ENCODE results near the gene DUS4L. TPM values are rescaled to one million over a fixed set of nuclear protein-coding genes. Genes with fewer than 3 reads are reported as not detected.
A peak's percentile ranks its signal among the peaks of the same experiment; 100 is the strongest.

DUS4L gene
- total and polyA plus RNA-seq, 7 experiments from 2014 or later = 7.5 to 14.1 (median 10.4) TPM

GRCh38 chr7:107615910-107616680, 52.3 kb downstream of the DUS4L start:
- no peaks in the 10 kb centered on the region for H3K36me3 ChIP-seq (ENCODE audit: control insufficient read depth in 2 of 3, insufficient read depth in 3 of 3, low read length in 3 of 3)
- H3K4me1 Mint-ChIP-seq = peaks cover 0 to 26% (median 0%) of the 10 kb centered on the region in 7 donors
- POLR2A ChIA-PET = no interaction called here
- no peaks in the 10 kb centered on the region for H3K27me3 Mint-ChIP-seq
- peaks cover 5 to 33% (median 19%) of the 10 kb centered on the region in 5 donors for H3K36me3 Mint-ChIP-seq
- no peak overlapping the region for H3K27ac ChIP-seq (ENCODE audit: low read depth, low read length)
- no peaks in the 10 kb centered on the region for H3K4me1 ChIP-seq (ENCODE audit: control insufficient read depth in 2 of 2, insufficient read depth in 2 of 2, low read length in 2 of 2)
- H3K4me3 ChIP-seq (ENCODE audit: low read length) = no peak overlapping the region
- no peak for ATAC-seq
- no peak overlapping the region for H3K4me3 Mint-ChIP-seq
- H3K27me3 ChIP-seq (ENCODE audit: control insufficient read depth in 2 of 2, insufficient read depth in 2 of 2, low read length in 2 of 2) = no peaks in the 10 kb centered on the region
- DNase-seq = no peak
- CTCF ChIA-PET = no interaction called here
- intact Hi-C loops (cut with micrococcal nuclease) = loop anchor here in 1 of 2 donors (2.0 kb wide), 1 partner anchor 43 kb away; no protein-coding TSS in a partner anchor
- peaks cover 0 to 2% (median 0%) of the 10 kb centered on the region in 11 donors for H3K9me3 Mint-ChIP-seq
- no peaks in the 10 kb centered on the region for H3K9me3 ChIP-seq (ENCODE audit: control insufficient read depth in 2 of 3, low read length in 3 of 3)
- H3K27ac Mint-ChIP-seq = peak overlapping the region in 1 of 9 donors; percentile 26

- POLR2A ChIA-PET = no interaction called here
- ATAC-seq (peak; percentile 57), DNase-seq (no peak)
- Histone ChIP-seq H3K4me3 (ENCODE audit: low read length) (no peak overlapping the region), H3K9me3 (ENCODE audit: control insufficient read depth in 2 of 3, low read length in 3 of 3) (no peaks in the 10 kb centered on the region), H3K4me1 (ENCODE audit: control insufficient read depth in 2 of 2, insufficient read depth in 2 of 2, low read length in 2 of 2) (no peaks in the 10 kb centered on the region), H3K27ac (ENCODE audit: low read depth, low read length) (no peak overlapping the region), H3K27me3 (ENCODE audit: control insufficient read depth in 2 of 2, insufficient read depth in 2 of 2, low read length in 2 of 2) (no peaks in the 10 kb centered on the region), H3K36me3 (ENCODE audit: control insufficient read depth in 2 of 3, insufficient read depth in 3 of 3, low read length in 3 of 3) (no peaks in the 10 kb centered on the region)
- Mint-ChIP-seq H3K27me3 (no peaks in the 10 kb centered on the region), H3K4me1 (no peaks in the 10 kb centered on the region), H3K36me3 (peaks cover 0 to 21% (median 6%) of the 10 kb centered on the region in 5 donors), H3K4me3 (no peak overlapping the region), H3K27ac (no peak overlapping the region), H3K9me3 (peaks cover 0 to 6% (median 0%) of the 10 kb centered on the region in 11 donors)
- CTCF ChIA-PET = no interaction called here
- intact Hi-C loops (cut with micrococcal nuclease) = loop anchor here in 1 of 2 donors (2.0 kb wide), 1 partner anchor 36 kb away; no protein-coding TSS in a partner anchor
Measured at GRCh38 chr7:107622429-107622828, 58.7 kb downstream of the DUS4L start.

GRCh38 chr7:107622894-107623293, 59.1 kb downstream of the DUS4L start:
- CTCF ChIA-PET = no interaction called here
- no peak overlapping the region for H3K27ac ChIP-seq (ENCODE audit: low read depth, low read length)
- POLR2A ChIA-PET = no interaction called here

GRCh38 chr7:107627002-107627401, 63.2 kb downstream of the DUS4L start:
- no peak overlapping the region for H3K4me3 Mint-ChIP-seq
- intact Hi-C loops (cut with micrococcal nuclease) = no loop called here
- H3K27me3 ChIP-seq (ENCODE audit: control insufficient read depth in 2 of 2, insufficient read depth in 2 of 2, low read length in 2 of 2) = no peaks in the 10 kb centered on the region
- no peak for DNase-seq
- no peak for ATAC-seq
- H3K27ac Mint-ChIP-seq = no peak overlapping the region
- no peaks in the 10 kb centered on the region for H3K9me3 ChIP-seq (ENCODE audit: control insufficient read depth in 2 of 3, low read length in 3 of 3)
- H3K4me3 ChIP-seq (ENCODE audit: low read length) = no peak overlapping the region
- ChIA-PET CTCF (no interaction called here), POLR2A (no interaction called here)
- H3K4me1 ChIP-seq (ENCODE audit: control insufficient read depth in 2 of 2, insufficient read depth in 2 of 2, low read length in 2 of 2) = no peaks in the 10 kb centered on the region
- peaks cover 0 to 28% (median 21%) of the 10 kb centered on the region in 5 donors for H3K36me3 Mint-ChIP-seq
- H3K9me3 Mint-ChIP-seq = peaks cover 0 to 8% (median 0%) of the 10 kb centered on the region in 11 donors
- H3K36me3 ChIP-seq (ENCODE audit: control insufficient read depth in 2 of 3, insufficient read depth in 3 of 3, low read length in 3 of 3) = peaks cover 0 to 6% (median 0%) of the 10 kb centered on the region in 3 experiments
- no peaks in the 10 kb centered on the region for H3K27me3 Mint-ChIP-seq
- H3K27ac ChIP-seq (ENCODE audit: low read depth, low read length) = no peak overlapping the region
- H3K4me1 Mint-ChIP-seq = peaks cover 0 to 23% (median 0%) of the 10 kb centered on the region in 7 donors

More at GRCh38 chr7:107622894-107623293, 59.1 kb downstream of the DUS4L start:
- H3K4me1 ChIP-seq (ENCODE audit: control insufficient read depth in 2 of 2, insufficient read depth in 2 of 2, low read length in 2 of 2) = no peaks in the 10 kb centered on the region
- DNase-seq = no peak
- H3K4me3 ChIP-seq (ENCODE audit: low read length) = no peak overlapping the region
- intact Hi-C loops (cut with micrococcal nuclease) = loop anchor here in 1 of 2 donors (2.0 kb wide), 1 partner anchor 36 kb away; no protein-coding TSS in a partner anchor
- no peak overlapping the region for H3K27ac Mint-ChIP-seq
- no peaks in the 10 kb centered on the region for H3K27me3 ChIP-seq (ENCODE audit: control insufficient read depth in 2 of 2, insufficient read depth in 2 of 2, low read length in 2 of 2)
- H3K36me3 Mint-ChIP-seq = peaks cover 0 to 23% (median 7%) of the 10 kb centered on the region in 5 donors
- H3K36me3 ChIP-seq (ENCODE audit: control insufficient read depth in 2 of 3, insufficient read depth in 3 of 3, low read length in 3 of 3) = no peaks in the 10 kb centered on the region
- no peaks in the 10 kb centered on the region for H3K9me3 ChIP-seq (ENCODE audit: control insufficient read depth in 2 of 3, low read length in 3 of 3)
- peaks cover 0 to 8% (median 0%) of the 10 kb centered on the region in 11 donors for H3K9me3 Mint-ChIP-seq
- no peak overlapping the region for H3K4me3 Mint-ChIP-seq
- ATAC-seq = no peak
- no peaks in the 10 kb centered on the region for H3K27me3 Mint-ChIP-seq
- no peaks in the 10 kb centered on the region for H3K4me1 Mint-ChIP-seq

Other genes with a start within 250 kb of the DUS4L start
- gene GPR22, start 93.9 kb upstream of the DUS4L start, total RNA-seq = not detected
- gene GPR22, start 93.9 kb upstream of the DUS4L start, polyA plus RNA-seq = under 1 TPM; 0.17 to 0.20 TPM
- gene COG5, start 51 bp upstream of the DUS4L start, total RNA-seq = 10 to 100 TPM; 38.3 to 77.0 (median 60.7) TPM
- gene COG5, start 51 bp upstream of the DUS4L start, polyA plus RNA-seq = 10 to 100 TPM; 24.7 to 39.6 TPM
- gene BCAP29, start 16.3 kb downstream of the DUS4L start, total RNA-seq = 10 to 100 TPM; 10.5 to 38.7 (median 14.4) TPM
- gene BCAP29, start 16.3 kb downstream of the DUS4L start, polyA plus RNA-seq = 10 to 100 TPM; 32.5 to 35.4 TPM
- 1 to 10 TPM in 1 of 5 experiments, under 1 TPM in 2, not detected in 2; 0.24 to 7.3 (median 0.27) TPM for gene SLC26A4, start 96.9 kb downstream of the DUS4L start, total RNA-seq
- not detected for gene SLC26A4, start 96.9 kb downstream of the DUS4L start, polyA plus RNA-seq
- gene CBLL1, start 180.2 kb downstream of the DUS4L start, total RNA-seq = 10 to 100 TPM; 41.5 to 54.4 (median 51.1) TPM
- gene CBLL1, start 180.2 kb downstream of the DUS4L start, polyA plus RNA-seq = 10 to 100 TPM; 63.3 to 73.5 TPM
- gene SLC26A3, start 239.3 kb downstream of the DUS4L start, total RNA-seq = not detected
- not detected for gene SLC26A3, start 239.3 kb downstream of the DUS4L start, polyA plus RNA-seq

Measured in naive thymus-derived CD4-positive, alpha-beta T cell (primary cell).